GM12892 (cell line): ENCODE results near the gene MACROD2.

Experiments used
- POLR2A ChIP-seq: IDR thresholded peaks from 2 replicates; pipeline ENCODE4 v1.6.1; 2011; ENCODE audit warnings: low read depth, low read length, control low read depth
- POLR2AphosphoS5 ChIP-seq: IDR thresholded peaks from 2 replicates; pipeline ENCODE4 v1.6.1; 2011; ENCODE audit warnings: low read depth, low read length, control low read depth
- TAF1 ChIP-seq: IDR thresholded peaks from 2 replicates; pipeline ENCODE4 v1.6.1; 2011; ENCODE audit warnings: low read depth, mild to moderate bottlenecking, control low read depth, low read length, borderline replicate concordance

GRCh38 chr20:14966203-14966602, 970.9 kb downstream of the MACROD2 start:
- TF ChIP-seq POLR2AphosphoS5 (no peak), POLR2A (no peak), TAF1 (no peak)
